HEK293 (cell line): ENCODE results near the gene SKOR2.

ENCODE experiments used
- BCL11A ChIP-seq: fragments of 450-650 bp; formaldehyde crosslinking; IDR thresholded peaks from 2 replicates; pipeline ENCODE4 v1.5.1; 2016; ENCODE audit warnings: low read depth, missing biosample characterization, missing genetic modification characterization
- MYNN ChIP-seq: fragments of 450-650 bp; formaldehyde crosslinking; IDR thresholded peaks from 2 replicates; pipeline ENCODE4 v1.5.1; 2016; ENCODE audit warnings: missing biosample characterization, missing genetic modification characterization, borderline replicate concordance
- TRIM28 ChIP-seq: IDR thresholded peaks from 2 replicates; pipeline ENCODE4 v1.6.1; 2011; ENCODE audit warnings: low read length, control low read depth, borderline replicate concordance
- ZNF239 ChIP-seq: fragments of 450-650 bp; formaldehyde crosslinking; IDR thresholded peaks from 2 replicates; pipeline ENCODE4 v1.5.1; 2016; ENCODE audit warnings: missing biosample characterization, missing genetic modification characterization
- ZNF350 ChIP-seq: fragments of 450-650 bp; formaldehyde crosslinking; IDR thresholded peaks from 2 replicates; pipeline ENCODE4 v1.5.0; 2017; ENCODE audit warnings: missing biosample characterization, mild to moderate bottlenecking, missing genetic modification characterization
- ZNF555 ChIP-seq: fragments of 450-650 bp; formaldehyde crosslinking; conservative IDR thresholded peaks from 2 replicates; pipeline ENCODE4 v1.5.1; 2017; ENCODE audit warnings: missing biosample characterization, mild to moderate bottlenecking, missing genetic modification characterization, inconsistent platforms
- ZNF560 ChIP-seq: fragments of 450-650 bp; formaldehyde crosslinking; IDR thresholded peaks from 2 replicates; pipeline ENCODE4 v1.5.1; 2017; ENCODE audit warnings: missing biosample characterization, missing genetic modification characterization, borderline replicate concordance
- ZNF777 ChIP-seq: fragments of 450-650 bp; formaldehyde crosslinking; IDR thresholded peaks from 2 replicates; pipeline ENCODE4 v1.5.1; 2017; ENCODE audit warnings: missing biosample characterization, missing genetic modification characterization, borderline replicate concordance
- TF ChIP-seq, protein P1 (sequence below): fragments of 450-650 bp; formaldehyde crosslinking; IDR thresholded peaks from 2 replicates; pipeline ENCODE4 v1.5.1; 2016; ENCODE audit warnings: missing biosample characterization, missing genetic modification characterization
- TF ChIP-seq, protein P2 (sequence below): fragments of 450-650 bp; formaldehyde crosslinking; IDR thresholded peaks from 2 replicates; pipeline ENCODE4 v1.5.1; 2017; ENCODE audit warnings: missing biosample characterization, missing genetic modification characterization

DNA sequence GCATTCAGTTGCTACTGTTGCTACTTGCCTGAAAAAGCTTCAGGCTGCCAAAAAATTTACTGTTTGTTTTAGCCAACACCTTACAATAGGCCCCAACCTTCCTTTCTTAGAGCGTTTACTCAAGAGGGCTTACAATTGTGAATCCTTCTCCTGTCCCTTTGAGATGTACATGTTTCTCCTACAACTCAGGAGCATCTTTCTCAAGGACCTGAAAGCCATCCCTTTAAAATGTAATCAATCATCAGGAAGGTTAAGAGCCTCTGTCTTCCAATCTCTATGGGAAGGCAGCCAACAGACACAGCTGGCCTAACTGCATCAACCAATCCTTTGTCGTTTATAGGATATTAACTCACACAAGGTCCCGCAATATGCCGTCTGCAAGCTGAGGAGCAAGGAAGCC, 71.9 kb downstream of the SKOR2 start:
- TF ChIP-seq MYNN (tag by site-specific recombination) (no peak), TRIM28 (no peak), ZNF555 (tag by site-specific recombination) (no peak), ZNF777 (tag by site-specific recombination) (no peak), ZNF350 (no peak), ZNF239 (tag by site-specific recombination) (no peak), BCL11A (tag by site-specific recombination) (no peak), ZNF560 (tag by site-specific recombination) (no peak)
- TF ChIP-seq, protein P1, sequence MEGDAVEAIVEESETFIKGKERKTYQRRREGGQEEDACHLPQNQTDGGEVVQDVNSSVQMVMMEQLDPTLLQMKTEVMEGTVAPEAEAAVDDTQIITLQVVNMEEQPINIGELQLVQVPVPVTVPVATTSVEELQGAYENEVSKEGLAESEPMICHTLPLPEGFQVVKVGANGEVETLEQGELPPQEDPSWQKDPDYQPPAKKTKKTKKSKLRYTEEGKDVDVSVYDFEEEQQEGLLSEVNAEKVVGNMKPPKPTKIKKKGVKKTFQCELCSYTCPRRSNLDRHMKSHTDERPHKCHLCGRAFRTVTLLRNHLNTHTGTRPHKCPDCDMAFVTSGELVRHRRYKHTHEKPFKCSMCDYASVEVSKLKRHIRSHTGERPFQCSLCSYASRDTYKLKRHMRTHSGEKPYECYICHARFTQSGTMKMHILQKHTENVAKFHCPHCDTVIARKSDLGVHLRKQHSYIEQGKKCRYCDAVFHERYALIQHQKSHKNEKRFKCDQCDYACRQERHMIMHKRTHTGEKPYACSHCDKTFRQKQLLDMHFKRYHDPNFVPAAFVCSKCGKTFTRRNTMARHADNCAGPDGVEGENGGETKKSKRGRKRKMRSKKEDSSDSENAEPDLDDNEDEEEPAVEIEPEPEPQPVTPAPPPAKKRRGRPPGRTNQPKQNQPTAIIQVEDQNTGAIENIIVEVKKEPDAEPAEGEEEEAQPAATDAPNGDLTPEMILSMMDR (tag by site-specific recombination): no peak
- TF ChIP-seq, protein P2, sequence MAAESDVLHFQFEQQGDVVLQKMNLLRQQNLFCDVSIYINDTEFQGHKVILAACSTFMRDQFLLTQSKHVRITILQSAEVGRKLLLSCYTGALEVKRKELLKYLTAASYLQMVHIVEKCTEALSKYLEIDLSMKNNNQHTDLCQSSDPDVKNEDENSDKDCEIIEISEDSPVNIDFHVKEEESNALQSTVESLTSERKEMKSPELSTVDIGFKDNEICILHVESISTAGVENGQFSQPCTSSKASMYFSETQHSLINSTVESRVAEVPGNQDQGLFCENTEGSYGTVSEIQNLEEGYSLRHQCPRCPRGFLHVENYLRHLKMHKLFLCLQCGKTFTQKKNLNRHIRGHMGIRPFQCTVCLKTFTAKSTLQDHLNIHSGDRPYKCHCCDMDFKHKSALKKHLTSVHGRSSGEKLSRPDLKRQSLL (tag by site-specific recombination): no peak
